OCI-LY7 (cell line): ENCODE measurements around the gene TMEM242. TPM values are rescaled to one million over a fixed set of nuclear protein-coding genes. Genes with fewer than 3 reads are reported as not detected.

Experiments
- BruUV-seq: library from RNA; stranded (reverse); fragments of 400-500 nt; replicated peaks from 2 replicates; lab custom pipeline; 2021; lab: Mats Ljungman, UMichigan
- CTCF ChIA-PET: fragments of 300-600 bp; sonication (Branson Sonifier 250); formaldehyde crosslinking; loops from one replicate; lab custom pipeline; 2022; ENCODE audit warnings: antibody characterized with exemption; ENCODE audit not compliant: unreplicated experiment; lab: Charles Lee
- POLR2A ChIA-PET: fragments of 300-600 bp; sonication (Branson Sonifier 250); formaldehyde crosslinking; loops from one replicate; lab custom pipeline; 2022; ENCODE audit warnings: antibody characterized with exemption; lab: Charles Lee
- DNase-seq: peaks from one replicate; pipeline ENCODE4 v3.0.0-alpha.2; 2015; ENCODE audit warnings: low spot score
- H2AFZ ChIP-seq: fragments of 200-600 bp; sonication (generic), shearing (Covaris generic); 2 replicates; pipeline ENCODE4 v1.6.1; 2014; ENCODE audit warnings: mild to moderate bottlenecking, antibody characterized with exemption, low read length, moderate library complexity
- H3K27ac ChIP-seq: fragments of 200-600 bp; sonication (generic); 2 replicates; pipeline ENCODE4 v1.5.1; 2014; ENCODE audit warnings: mixed run types, low read depth, mild to moderate bottlenecking, moderate library complexity, low read length, inconsistent platforms; ENCODE audit not compliant: poor library complexity, severe bottlenecking
- H3K36me3 ChIP-seq: fragments of 200-600 bp; sonication (generic); 2 replicates; pipeline ENCODE4 v1.6.1; 2014; ENCODE audit warnings: mild to moderate bottlenecking, antibody characterized with exemption, low read length, moderate library complexity, mixed read lengths; ENCODE audit not compliant: insufficient read depth
- H3K4me1 ChIP-seq: fragments of 200-600 bp; sonication (generic); 2 replicates; pipeline ENCODE4 v1.5.1; 2014; ENCODE audit warnings: mild to moderate bottlenecking, low read length; ENCODE audit not compliant: insufficient read depth, poor library complexity, severe bottlenecking
- H3K4me2 ChIP-seq: fragments of 200-600 bp; sonication (generic); 2 replicates; pipeline ENCODE4 v1.6.1; 2014; ENCODE audit warnings: mild to moderate bottlenecking, low read length
- H3K4me3 ChIP-seq: fragments of 200-600 bp; sonication (generic); 2 replicates; pipeline ENCODE4 v1.5.1; 2014; ENCODE audit warnings: mild to moderate bottlenecking, low read depth, low read length; ENCODE audit not compliant: poor library complexity, severe bottlenecking
- H3K79me2 ChIP-seq: fragments of 200-600 bp; sonication (generic); 2 replicates; pipeline ENCODE4 v1.6.1; 2016; ENCODE audit warnings: low read depth, mild to moderate bottlenecking, low read length, moderate library complexity, mixed read lengths; ENCODE audit not compliant: insufficient read depth
- H3K9me2 ChIP-seq: fragments of 200-600 bp; sonication (generic); 2 replicates; pipeline ENCODE4 v1.6.1; 2016; ENCODE audit warnings: mild to moderate bottlenecking, low read length, mixed read lengths; ENCODE audit not compliant: insufficient read depth
- H3K9me3 ChIP-seq: fragments of 200-600 bp; sonication (generic); 2 replicates; pipeline ENCODE4 v1.6.1; 2014; ENCODE audit warnings: mild to moderate bottlenecking, mixed run types, low read length, mixed read lengths
- H4K20me1 ChIP-seq: fragments of 200-600 bp; sonication (generic); 2 replicates; pipeline ENCODE4 v1.6.1; 2014; ENCODE audit warnings: mild to moderate bottlenecking, antibody characterized with exemption, low read length, moderate library complexity, mixed read lengths; ENCODE audit not compliant: insufficient read depth
- EZH2phosphoT487 ChIP-seq: fragments of 200-600 bp; sonication (generic); IDR thresholded peaks from 2 replicates; pipeline ENCODE4 v1.6.1; 2018; ENCODE audit warnings: low read depth, borderline replicate concordance, mild to moderate bottlenecking, mixed run types, antibody characterized with exemption, low read length, moderate library complexity, mixed read lengths
- intact Hi-C: fragments of 100-400 bp; cut with micrococcal nuclease; formaldehyde crosslinking; loops from one replicate; pipeline ENCODE4 v1.10.0; 2022; ENCODE audit not compliant: unreplicated experiment
- total RNA-seq, 2 experiments: library from RNA; depleted of rRNA in 1 of 2; stranded (reverse); fragments of >200 nt in 1 of 2; shearing (Covaris generic) in 1 of 2; gene quantifications; 2 replicates each; pipeline ENCODE4 v1.2.3, GENCODE V29; 2014 to 2022
- TF ChIP-seq, protein P1 (sequence below): fragments of 200-600 bp; sonication (generic); conservative IDR thresholded peaks from 2 replicates; pipeline ENCODE4 v1.5.1; 2014; ENCODE audit warnings: mild to moderate bottlenecking, antibody characterized with exemption, low read length, moderate library complexity, mixed read lengths

TMEM242 gene
- total RNA-seq, 2 experiments from 2014 or later, result 4.5 to 9.2 TPM

DNA sequence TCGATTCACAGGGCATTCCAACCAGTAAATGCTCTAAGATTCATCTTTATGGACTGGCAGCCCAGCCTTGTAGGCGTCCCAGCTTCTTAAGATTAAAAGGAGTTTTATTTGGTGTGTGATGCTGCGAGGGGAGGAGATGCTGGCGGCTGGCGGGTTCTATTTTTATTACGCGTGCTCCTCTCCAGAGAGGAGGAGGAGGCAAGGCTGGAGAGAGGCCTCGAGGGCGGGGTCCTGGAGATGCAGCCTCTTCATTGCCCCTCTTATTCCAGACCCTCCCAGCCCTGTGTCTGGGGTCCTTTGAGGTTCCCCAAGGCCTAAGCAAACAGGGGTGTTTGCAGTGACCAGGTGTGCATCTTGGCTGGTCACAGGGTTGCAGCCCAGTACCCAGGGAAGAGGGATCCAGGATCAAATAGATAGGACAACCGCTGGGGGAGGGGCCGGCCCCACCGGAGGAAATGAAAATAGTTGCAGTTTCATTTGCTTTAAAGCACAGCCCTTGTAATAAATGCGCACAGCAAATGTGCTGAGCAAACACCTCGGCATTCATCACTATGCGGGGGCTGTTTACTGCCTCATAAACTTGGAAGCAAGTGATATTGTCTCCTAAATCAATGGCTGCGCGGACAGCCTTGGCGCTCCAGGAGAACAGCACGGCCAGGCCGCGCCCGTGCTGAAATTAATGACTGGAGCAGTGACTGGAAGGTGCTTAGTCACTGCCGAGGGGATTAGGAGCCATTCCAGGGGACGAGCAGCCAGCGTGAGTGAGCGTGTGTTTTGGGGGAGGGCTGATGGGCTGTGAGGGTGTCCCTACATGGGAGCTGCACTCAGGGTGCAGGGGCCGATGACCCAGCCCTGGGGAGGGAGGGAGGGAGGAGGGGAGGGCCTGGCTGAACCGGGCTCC, 83.0 kb downstream of the TMEM242 start:
- Histone ChIP-seq H3K4me3 (no peak overlapping the region), H4K20me1 (no peaks in the 10 kb centered on the region), H3K27ac (no peak overlapping the region), H3K9me3 (no peaks in the 10 kb centered on the region), H3K36me3 (no peaks in the 10 kb centered on the region), H3K4me1 (no peaks in the 10 kb centered on the region), H2AFZ (no peak overlapping the region), H3K79me2 (no peaks in the 10 kb centered on the region), H3K9me2 (no peaks in the 10 kb centered on the region), H3K4me2 (peak overlapping the region; percentile 44)
- intact Hi-C loops, result no loop called here
- CTCF ChIA-PET, result interaction anchor here (1.3 kb wide), 1 partner anchor 35 kb away, joined by 4 read pairs; no protein-coding TSS in a partner anchor
- no peak for TF ChIP-seq EZH2phosphoT487
- TF ChIP-seq, protein P1, sequence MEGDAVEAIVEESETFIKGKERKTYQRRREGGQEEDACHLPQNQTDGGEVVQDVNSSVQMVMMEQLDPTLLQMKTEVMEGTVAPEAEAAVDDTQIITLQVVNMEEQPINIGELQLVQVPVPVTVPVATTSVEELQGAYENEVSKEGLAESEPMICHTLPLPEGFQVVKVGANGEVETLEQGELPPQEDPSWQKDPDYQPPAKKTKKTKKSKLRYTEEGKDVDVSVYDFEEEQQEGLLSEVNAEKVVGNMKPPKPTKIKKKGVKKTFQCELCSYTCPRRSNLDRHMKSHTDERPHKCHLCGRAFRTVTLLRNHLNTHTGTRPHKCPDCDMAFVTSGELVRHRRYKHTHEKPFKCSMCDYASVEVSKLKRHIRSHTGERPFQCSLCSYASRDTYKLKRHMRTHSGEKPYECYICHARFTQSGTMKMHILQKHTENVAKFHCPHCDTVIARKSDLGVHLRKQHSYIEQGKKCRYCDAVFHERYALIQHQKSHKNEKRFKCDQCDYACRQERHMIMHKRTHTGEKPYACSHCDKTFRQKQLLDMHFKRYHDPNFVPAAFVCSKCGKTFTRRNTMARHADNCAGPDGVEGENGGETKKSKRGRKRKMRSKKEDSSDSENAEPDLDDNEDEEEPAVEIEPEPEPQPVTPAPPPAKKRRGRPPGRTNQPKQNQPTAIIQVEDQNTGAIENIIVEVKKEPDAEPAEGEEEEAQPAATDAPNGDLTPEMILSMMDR, result no peak
- POLR2A ChIA-PET, result no interaction called here
- DNase-seq, result no peak
- no TSS peak for BruUV-seq

DNA sequence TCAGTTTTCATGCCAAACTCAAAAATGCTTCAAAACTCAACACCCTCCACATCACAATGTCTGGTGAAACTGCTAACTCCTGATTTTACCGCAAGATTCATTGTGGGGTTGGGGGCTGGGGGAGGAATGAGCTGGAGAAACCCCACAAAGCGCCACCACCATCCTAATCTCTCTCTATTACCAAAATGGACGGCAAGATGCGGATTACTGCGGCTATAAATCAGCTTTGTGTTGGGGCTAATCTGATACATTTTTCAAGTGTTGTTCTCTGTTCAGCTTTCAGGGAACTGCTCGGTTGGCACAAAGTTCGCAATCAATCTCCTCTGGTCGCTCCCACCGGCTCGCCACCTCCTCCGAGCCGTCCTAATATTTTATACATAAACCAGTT, 83.7 kb downstream of the TMEM242 start:
- Histone ChIP-seq H2AFZ (no peak overlapping the region), H3K4me1 (no peaks in the 10 kb centered on the region), H3K9me2 (no peaks in the 10 kb centered on the region), H3K79me2 (no peaks in the 10 kb centered on the region), H3K9me3 (no peaks in the 10 kb centered on the region), H3K36me3 (no peaks in the 10 kb centered on the region), H4K20me1 (no peaks in the 10 kb centered on the region), H3K4me3 (no peak overlapping the region), H3K27ac (no peak overlapping the region), H3K4me2 (no peak overlapping the region)
- no peak for TF ChIP-seq EZH2phosphoT487
- TF ChIP-seq, protein P1, result no peak
- no TSS peak for BruUV-seq
- DNase-seq, result no peak
- ChIA-PET POLR2A (no interaction called here), CTCF (interaction anchor here (1.3 kb wide), 1 partner anchor 35 kb away, joined by 4 read pairs; no protein-coding TSS in a partner anchor)
- intact Hi-C loops, result no loop called here

Other genes with a start within 250 kb of the TMEM242 start
- gene ZDHHC14, start 57.7 kb upstream of the TMEM242 start, total RNA-seq (2014; rRNA removed; shearing (Covaris generic)), result 0.41 and 0.69 TPM in 2 replicates
- 3.0 and 3.2 TPM in 2 replicates for gene ZDHHC14, start 57.7 kb upstream of the TMEM242 start, total RNA-seq (2022)